Measurements from ENCODE around the gene COL27A1. TPM values are rescaled to one million over a fixed set of nuclear protein-coding genes. Genes with fewer than 3 reads are reported as not detected.

COL27A1 gene
- total and polyA plus RNA-seq, 12 donors, result 3.1 to 35.8 (median 5.1) TPM

DNA sequence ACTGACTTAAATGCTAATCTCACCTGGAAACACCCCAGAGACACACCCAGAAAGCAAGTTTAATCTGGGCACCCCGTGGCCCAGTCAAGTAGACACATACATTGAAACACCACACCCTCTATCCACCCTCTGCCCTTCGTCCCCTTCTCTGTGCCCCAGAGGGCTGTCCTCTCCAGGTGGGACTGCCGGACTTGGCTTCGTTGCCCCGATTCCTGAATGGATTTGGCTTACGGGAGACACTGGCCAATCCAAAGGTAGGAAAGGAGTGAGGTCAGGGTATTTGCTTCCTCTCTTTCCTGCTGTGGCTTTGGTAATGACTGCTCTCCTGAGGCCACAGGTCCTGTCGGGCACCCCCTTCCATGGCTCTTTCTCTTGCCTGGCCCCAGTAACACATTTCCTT, 25.2 kb upstream of the COL27A1 start:
- 84 to 95% methylated on average over 7 of the region's 7 CpGs for WGBS, 2 donors
- H3K4me3 ChIP-seq, result no peak overlapping the region
- TF ChIP-seq, protein P1, sequence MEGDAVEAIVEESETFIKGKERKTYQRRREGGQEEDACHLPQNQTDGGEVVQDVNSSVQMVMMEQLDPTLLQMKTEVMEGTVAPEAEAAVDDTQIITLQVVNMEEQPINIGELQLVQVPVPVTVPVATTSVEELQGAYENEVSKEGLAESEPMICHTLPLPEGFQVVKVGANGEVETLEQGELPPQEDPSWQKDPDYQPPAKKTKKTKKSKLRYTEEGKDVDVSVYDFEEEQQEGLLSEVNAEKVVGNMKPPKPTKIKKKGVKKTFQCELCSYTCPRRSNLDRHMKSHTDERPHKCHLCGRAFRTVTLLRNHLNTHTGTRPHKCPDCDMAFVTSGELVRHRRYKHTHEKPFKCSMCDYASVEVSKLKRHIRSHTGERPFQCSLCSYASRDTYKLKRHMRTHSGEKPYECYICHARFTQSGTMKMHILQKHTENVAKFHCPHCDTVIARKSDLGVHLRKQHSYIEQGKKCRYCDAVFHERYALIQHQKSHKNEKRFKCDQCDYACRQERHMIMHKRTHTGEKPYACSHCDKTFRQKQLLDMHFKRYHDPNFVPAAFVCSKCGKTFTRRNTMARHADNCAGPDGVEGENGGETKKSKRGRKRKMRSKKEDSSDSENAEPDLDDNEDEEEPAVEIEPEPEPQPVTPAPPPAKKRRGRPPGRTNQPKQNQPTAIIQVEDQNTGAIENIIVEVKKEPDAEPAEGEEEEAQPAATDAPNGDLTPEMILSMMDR (IDR thresholded peaks at IDR 0.05), result no peak
- H3K36me3 ChIP-seq, result no peaks in the 10 kb centered on the region
- H3K9me3 ChIP-seq, result peaks cover 0 to 10% (median 0%) of the 10 kb centered on the region in 11 donors
- H3K27me3 ChIP-seq, result peaks cover 0 to 7% (median 0%) of the 10 kb centered on the region in 7 donors
- no peak overlapping the region for H3K27ac ChIP-seq
- H3K4me1 ChIP-seq, result peaks cover 0 to 28% (median 24%) of the 10 kb centered on the region in 9 donors
- intact Hi-C loops (cut with DNase I), result no loop called here
- DNase-seq, result no peak
- no peak for ATAC-seq

DNA sequence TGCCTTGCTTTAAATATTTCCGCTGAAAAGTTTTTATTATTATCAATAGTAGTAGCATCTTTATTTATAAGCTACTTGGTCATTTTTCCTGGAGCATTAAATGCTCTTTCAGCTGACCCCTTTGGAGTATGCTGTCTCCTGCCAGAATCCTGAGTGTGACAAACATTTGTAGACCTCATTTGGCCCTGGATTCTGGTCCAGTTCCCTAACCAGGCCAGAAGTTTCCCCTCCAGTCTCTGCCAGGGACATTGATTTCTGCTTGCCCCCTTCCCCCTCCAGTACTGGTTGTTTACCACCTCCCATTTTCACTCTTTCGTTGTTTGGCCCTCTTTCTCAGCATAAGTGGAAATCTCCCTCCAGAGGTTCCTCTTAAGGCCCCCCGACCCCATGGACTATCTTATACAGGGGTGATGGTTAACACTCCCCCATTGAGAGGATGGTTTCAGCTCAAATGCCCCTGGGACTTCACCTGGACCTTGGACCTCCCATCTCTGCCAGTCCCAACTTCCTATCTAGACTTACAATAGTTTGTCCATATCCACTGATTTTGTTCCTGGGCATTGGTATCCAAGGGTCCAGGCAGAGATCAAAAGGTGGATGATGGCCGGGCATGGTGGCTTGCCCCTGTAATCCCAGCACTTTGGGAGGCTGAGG, 24.6 kb upstream of the COL27A1 start:
- intact Hi-C loops (cut with DNase I), result no loop called here
- Histone ChIP-seq H3K27me3 (peaks cover 0 to 7% (median 0%) of the 10 kb centered on the region in 7 donors), H3K27ac (no peak overlapping the region), H3K4me1 (peaks cover 0 to 28% (median 24%) of the 10 kb centered on the region in 9 donors), H3K36me3 (no peaks in the 10 kb centered on the region), H3K4me3 (no peak overlapping the region), H3K9me3 (peaks cover 0 to 10% (median 0%) of the 10 kb centered on the region in 11 donors)
- peak in 3 of 8 donors; percentile 36 to 73 (median 50) for ATAC-seq
- TF ChIP-seq, protein P1 (IDR thresholded peaks at IDR 0.05), result no peak
- WGBS, 2 donors, result 82 to 85% methylated on average over 4 of the region's 4 CpGs
- no peak for DNase-seq

DNA sequence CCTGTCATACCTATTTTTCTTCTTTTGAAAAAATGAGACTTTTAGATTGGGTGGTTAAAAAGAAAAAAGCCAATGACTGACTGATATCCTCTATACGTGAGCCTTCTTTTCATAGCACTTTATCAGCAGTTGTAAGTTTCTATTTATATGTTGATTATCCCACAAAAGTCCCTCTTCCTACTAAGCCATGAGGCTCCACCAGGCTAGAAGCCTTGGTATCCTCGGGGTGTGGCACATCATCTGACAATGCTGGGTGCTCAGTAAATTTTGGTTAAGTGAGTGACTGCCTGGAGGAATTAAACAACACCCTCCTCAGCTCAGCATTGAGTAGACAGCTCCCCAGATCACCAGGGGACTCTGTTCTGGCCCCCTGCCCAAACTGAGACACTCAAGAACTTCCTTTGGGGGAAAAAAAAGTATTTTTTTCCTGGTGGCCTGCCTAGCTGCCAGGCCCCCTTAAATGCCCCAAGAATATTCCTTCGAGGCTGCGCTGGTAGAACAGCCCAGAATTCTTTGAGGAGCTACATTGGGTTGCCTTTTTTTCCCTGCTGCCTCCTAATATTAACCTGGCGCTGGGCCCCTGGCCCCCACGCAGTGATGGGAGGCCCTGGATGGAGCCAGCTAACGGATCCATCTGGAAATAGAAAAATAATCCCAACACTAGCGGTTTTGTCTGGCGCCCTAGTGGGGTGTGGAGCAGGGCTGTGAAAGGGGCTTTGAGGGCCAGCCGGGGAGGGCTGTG, 23.4 kb upstream of the COL27A1 start:
- H3K27ac ChIP-seq, result peak overlapping the region in 3 of 10 donors; percentile 13 to 16 (median 15)
- no peaks in the 10 kb centered on the region for H3K36me3 ChIP-seq
- peaks cover 0 to 10% (median 0%) of the 10 kb centered on the region in 11 donors for H3K9me3 ChIP-seq
- DNase-seq (no peak), ATAC-seq (peak in 5 of 8 donors; percentile 39 to 73 (median 65))
- no peak overlapping the region for H3K4me3 ChIP-seq
- H3K27me3 ChIP-seq, result peaks cover 0 to 3% (median 0%) of the 10 kb centered on the region in 7 donors
- intact Hi-C loops (cut with DNase I), result no loop called here
- WGBS, 2 donors, result 63 to 64% methylated on average over 10 of the region's 10 CpGs
- peaks cover 0 to 28% (median 24%) of the 10 kb centered on the region in 9 donors for H3K4me1 ChIP-seq
- TF ChIP-seq, protein P1 (IDR thresholded peaks at IDR 0.05), result no peak

DNA sequence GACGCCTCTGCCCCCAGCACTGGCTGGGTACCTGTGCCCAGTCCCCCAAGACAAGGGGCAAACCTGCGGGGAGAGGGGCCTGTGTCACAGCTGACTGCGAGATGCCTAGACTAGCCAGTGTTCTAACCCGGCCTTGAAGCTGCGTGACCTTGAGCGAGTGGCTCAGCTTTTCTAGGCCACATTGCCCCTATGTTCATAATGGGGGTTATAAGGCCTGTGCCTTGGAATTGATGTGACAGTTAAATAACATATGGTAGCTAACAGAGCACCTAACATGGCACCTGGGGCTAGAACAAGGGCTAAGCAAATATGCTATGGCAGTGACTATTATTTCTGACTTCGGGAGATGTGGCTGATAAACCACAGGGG, 22.8 kb upstream of the COL27A1 start:
- TF ChIP-seq, protein P1 (IDR thresholded peaks at IDR 0.05), result no peak
- intact Hi-C loops (cut with DNase I), result no loop called here
- Histone ChIP-seq H3K27ac (peak overlapping the region in 3 of 10 donors; percentile 13 to 16 (median 15)), H3K4me3 (no peak overlapping the region), H3K36me3 (no peaks in the 10 kb centered on the region), H3K4me1 (peaks cover 0 to 28% (median 24%) of the 10 kb centered on the region in 9 donors), H3K27me3 (peaks cover 0 to 3% (median 0%) of the 10 kb centered on the region in 7 donors), H3K9me3 (peaks cover 0 to 6% (median 0%) of the 10 kb centered on the region in 11 donors)
- WGBS, 2 donors, result 85 to 89% methylated on average over 7 of the region's 7 CpGs
- ATAC-seq (peak in 4 of 8 donors; percentile 14 to 36 (median 20)), DNase-seq (no peak)

Data from heart right ventricle (tissue), 16 donors.